Measurements from ENCODE around the gene MKNK2.

Gene MKNK2

GRCh38 chr19:2056837-2057192 is 5.8 kb upstream of the MKNK2 start:
- no peak for DNase-seq

GRCh38 chr19:2055931-2056836 is 5.1 kb upstream of the MKNK2 start:
- DNase-seq = peak; percentile 2

GRCh38 chr19:2054763-2055162 is 3.7 kb upstream of the MKNK2 start:
- DNase-seq = peak; percentile 2

GRCh38 chr19:2053601-2054389 is 2.8 kb upstream of the MKNK2 start:
- DNase-seq = no peak

- DNase-seq = peak; percentile 6
Measured at GRCh38 chr19:2051773-2052704, 995 bp upstream of the MKNK2 start.

GRCh38 chr19:2050349-2050990 is 574 bp downstream of the MKNK2 start:
- DNase-seq = peak; percentile 32

GRCh38 chr19:2049741-2050348 is 1.2 kb downstream of the MKNK2 start:
- peak; percentile 57 for DNase-seq

GRCh38 chr19:2048959-2049740 is 1.9 kb downstream of the MKNK2 start:
- peak; percentile 33 for DNase-seq

GRCh38 chr19:2048104-2048958 is 2.7 kb downstream of the MKNK2 start:
- DNase-seq = peak; percentile 14

GRCh38 chr19:2047449-2048103 is 3.5 kb downstream of the MKNK2 start:
- DNase-seq = peak; percentile 26

- DNase-seq = peak; percentile 15
Measured at GRCh38 chr19:2047076-2047448, 4.0 kb downstream of the MKNK2 start.

GRCh38 chr19:2046046-2046907 is 4.8 kb downstream of the MKNK2 start:
- DNase-seq = peak; percentile 8

GRCh38 chr19:2045501-2046045 is 5.5 kb downstream of the MKNK2 start:
- DNase-seq = no peak

- DNase-seq = peak; percentile 16
Measured at GRCh38 chr19:2044709-2045500, 6.1 kb downstream of the MKNK2 start.

- DNase-seq = peak; percentile 52
Measured at GRCh38 chr19:2043961-2044708, 6.9 kb downstream of the MKNK2 start.

GRCh38 chr19:2043251-2043641 is 7.8 kb downstream of the MKNK2 start:
- DNase-seq = peak; percentile 15
